Ishikawa (cell line): ENCODE measurements around the gene ARL8A.

ENCODE experiments used
- CREB1 ChIP-seq: IDR thresholded peaks from 2 replicates; pipeline ENCODE4 v1.6.1; 2012; ENCODE audit warnings: low read depth
- EP300 ChIP-seq: IDR thresholded peaks from 2 replicates; pipeline ENCODE4 v1.6.1; 2012; ENCODE audit warnings: borderline replicate concordance
- RAD21 ChIP-seq: IDR thresholded peaks from 2 replicates; pipeline ENCODE4 v1.6.1; 2012; ENCODE audit warnings: low read depth
- TAF1 ChIP-seq: IDR thresholded peaks from 2 replicates; pipeline ENCODE4 v1.6.1; 2012; ENCODE audit warnings: low read depth, mild to moderate bottlenecking

GRCh38 chr1:202148391-202148790, 3.9 kb upstream of the ARL8A start:
- no peak for TF ChIP-seq RAD21
- no peak for TF ChIP-seq TAF1
- TF ChIP-seq EP300 = no peak
- TF ChIP-seq CREB1 = no peak
